H1 (cell line): ENCODE measurements around the gene PABPC1L. TPM values are rescaled to one million over a fixed set of nuclear protein-coding genes. Genes with fewer than 3 reads are reported as not detected.

ENCODE experiments used
- CTCF ChIA-PET: fragments of 300-600 bp; sonication (Branson Sonifier 250); formaldehyde crosslinking; loops from one replicate; lab custom pipeline; 2021; ENCODE audit not compliant: partially characterized antibody; lab: Charles Lee
- POLR2A ChIA-PET: fragments of 300-600 bp; sonication (Branson Sonifier 250); formaldehyde crosslinking; loops from one replicate; lab custom pipeline; 2021; ENCODE audit warnings: inconsistent platforms; ENCODE audit not compliant: partially characterized antibody; lab: Charles Lee
- DNase-seq, 2 experiments: peaks; one replicate each; pipeline versions ENCODE4 v3.0.0 to v3.0.0-alpha.2; 2010 to 2022; ENCODE audit warnings: low spot score in 2 of 2, low read depth in 1 of 2, mixed read lengths in 1 of 2
- FAIRE-seq: peaks from 2 replicates; lab custom pipeline; 2011; peaks lifted over from hg19 to GRCh38; lab: Jason Lieb, UNC
- H2AFZ ChIP-seq: 2 replicates; pipeline ENCODE4 v1.8.1; 2012; ENCODE audit warnings: low read length, inconsistent platforms
- H2AK5ac ChIP-seq: 2 replicates; pipeline ENCODE4 v1.6.1; 2013; ENCODE audit warnings: low read depth, low read length
- H2BK120ac ChIP-seq: replicated peaks from 2 replicates; pipeline ENCODE3; 2013; ENCODE audit warnings: low read depth, low read length, inconsistent platforms
- H2BK12ac ChIP-seq: 2 replicates; pipeline ENCODE4 v1.6.1; 2013; ENCODE audit warnings: low read depth, low read length
- H2BK15ac ChIP-seq: 2 replicates; pipeline ENCODE4 v1.6.1; 2013; ENCODE audit warnings: low read length
- H2BK20ac ChIP-seq: 2 replicates; pipeline ENCODE4 v1.6.1; 2013; ENCODE audit warnings: low read length
- H2BK5ac ChIP-seq: 2 replicates; pipeline ENCODE4 v1.6.1; 2013; ENCODE audit warnings: low read depth, low read length
- H3K14ac ChIP-seq: 2 replicates; pipeline ENCODE4 v1.6.1; 2013; ENCODE audit warnings: inconsistent platforms; ENCODE audit not compliant: insufficient read length
- H3K18ac ChIP-seq: 2 replicates; pipeline ENCODE4 v1.6.1; 2013; ENCODE audit warnings: low read length; ENCODE audit errors: extremely low read depth
- H3K23ac ChIP-seq: 2 replicates; pipeline ENCODE4 v1.6.1; 2013; ENCODE audit warnings: inconsistent platforms; ENCODE audit not compliant: insufficient read length
- H3K23me2 ChIP-seq: 2 replicates; pipeline ENCODE4 v1.6.1; 2013; ENCODE audit warnings: low read depth, low read length
- H3K27ac ChIP-seq: 2 replicates; pipeline ENCODE4 v1.6.1; 2011; ENCODE audit warnings: low read depth, low read length, inconsistent platforms
- H3K27me3 ChIP-seq, 4 experiments: replicated peaks in 1 of 4; 1 replicate in 1 of 4; 2 replicates in 3 of 4; pipeline versions ENCODE4 v1.6.1 to v1.8.1; 2011 to 2013; ENCODE audit warnings: low read length in 3 of 4, mild to moderate bottlenecking in 3 of 4, inconsistent platforms in 2 of 4, mixed read lengths in 2 of 4, moderate library complexity in 1 of 4; ENCODE audit not compliant: control insufficient read depth in 3 of 4, insufficient read depth in 3 of 4; ENCODE audit errors: extremely low read depth in 1 of 4
- H3K36me3 ChIP-seq, 4 experiments: 2 replicates each; pipeline versions ENCODE4 v1.6.1 to v1.8.1; 2011 to 2013; ENCODE audit warnings: mild to moderate bottlenecking in 4 of 4, low read length in 3 of 4, moderate library complexity in 2 of 4, control low read depth in 1 of 4, inconsistent platforms in 1 of 4; ENCODE audit not compliant: insufficient read depth in 4 of 4, control insufficient read depth in 2 of 4
- H3K4ac ChIP-seq: replicated peaks from 2 replicates; pipeline ENCODE3; 2013; ENCODE audit warnings: low read length, low read depth, mixed read lengths, inconsistent platforms; ENCODE audit not compliant: insufficient read length
- H3K4me1 ChIP-seq, 4 experiments: replicated peaks in 1 of 4; 1 replicate in 1 of 4; 2 replicates in 3 of 4; pipeline versions ENCODE4 v1.6.1 to v1.8.1; 2011 to 2013; ENCODE audit warnings: low read length in 3 of 4, inconsistent platforms in 2 of 4, mixed read lengths in 1 of 4; ENCODE audit not compliant: insufficient read depth in 4 of 4, control insufficient read depth in 3 of 4
- H3K4me2 ChIP-seq, 2 experiments: 2 replicates each; pipeline versions ENCODE4 v1.6.1 to v1.8.1; 2011 to 2013; ENCODE audit warnings: low read depth in 2 of 2, low read length in 2 of 2, control low read depth in 1 of 2, inconsistent platforms in 1 of 2, mild to moderate bottlenecking in 1 of 2; ENCODE audit not compliant: insufficient read depth in 1 of 2
- H3K4me3 ChIP-seq, 4 experiments: fragments of 200-600, 300-600 bp in 1 of 4; sonication (generic), shearing (Covaris generic), sonication (Bioruptor Twin) in 1 of 4; 2 replicates each; pipeline versions ENCODE4 v1.5.1 to v1.8.1; 2011 to 2016; ENCODE audit warnings: low read length in 4 of 4, low read depth in 3 of 4, control low read depth in 2 of 4, inconsistent platforms in 2 of 4, mild to moderate bottlenecking in 2 of 4, mixed read lengths in 1 of 4, moderate library complexity in 1 of 4; ENCODE audit not compliant: insufficient read depth in 2 of 4; ENCODE audit errors: extremely low read depth in 1 of 4
- H3K56ac ChIP-seq: replicated peaks from 2 replicates; pipeline ENCODE3; 2013; ENCODE audit warnings: low read depth, mild to moderate bottlenecking, mixed read lengths, low read length, inconsistent platforms; ENCODE audit not compliant: insufficient read length
- H3K79me1 ChIP-seq: 2 replicates; pipeline ENCODE4 v1.6.1; 2013; ENCODE audit warnings: low read depth, low read length, control low read depth
- H3K79me2 ChIP-seq, 2 experiments: 2 replicates each; pipeline versions ENCODE4 v1.6.1 to v1.8.1; 2012 to 2013; ENCODE audit warnings: low read length in 2 of 2, mild to moderate bottlenecking in 2 of 2, inconsistent platforms in 1 of 2; ENCODE audit not compliant: insufficient read depth in 2 of 2, control insufficient read depth in 1 of 2
- H3K9ac ChIP-seq, 4 experiments: replicated peaks in 1 of 4; 1 replicate in 1 of 4; 2 replicates in 3 of 4; pipeline versions ENCODE4 v1.6.1 to v1.8.1; 2011 to 2013; ENCODE audit warnings: low read depth in 3 of 4, low read length in 3 of 4, control low read depth in 2 of 4, mild to moderate bottlenecking in 2 of 4, moderate library complexity in 2 of 4, inconsistent platforms in 1 of 4; ENCODE audit errors: extremely low read depth in 1 of 4
- H3K9me3 ChIP-seq, 2 experiments: 2 replicates each; pipeline versions ENCODE4 v1.6.1 to v1.8.1; 2012 to 2013; ENCODE audit warnings: mild to moderate bottlenecking in 2 of 2, moderate library complexity in 2 of 2, control low read depth in 1 of 2, inconsistent platforms in 1 of 2, low read depth in 1 of 2, low read length in 1 of 2, mixed read lengths in 1 of 2; ENCODE audit not compliant: insufficient read depth in 2 of 2
- H4K20me1 ChIP-seq, 2 experiments: replicated peaks in 1 of 2; 2 replicates each; pipeline versions ENCODE3 to v1.8.1; 2011 to 2013; ENCODE audit warnings: inconsistent platforms in 2 of 2, low read length in 2 of 2, mild to moderate bottlenecking in 1 of 2; ENCODE audit not compliant: insufficient read depth in 2 of 2, control insufficient read depth in 1 of 2
- H4K5ac ChIP-seq: 2 replicates; pipeline ENCODE4 v1.6.1; 2013; ENCODE audit warnings: low read length, low read depth, mixed read lengths, inconsistent platforms; ENCODE audit not compliant: insufficient read length
- H4K8ac ChIP-seq: 2 replicates; pipeline ENCODE4 v1.8.0; 2013; ENCODE audit warnings: mild to moderate bottlenecking, moderate library complexity, low read length, inconsistent platforms; ENCODE audit not compliant: insufficient read depth; ENCODE audit errors: extremely low read depth
- H4K91ac ChIP-seq: replicated peaks from 2 replicates; pipeline ENCODE3; 2013; ENCODE audit warnings: low read length, mixed read lengths, inconsistent platforms; ENCODE audit not compliant: insufficient read length
- BACH1 ChIP-seq: IDR thresholded peaks from 2 replicates; pipeline ENCODE4 v1.6.1; 2012; ENCODE audit warnings: low read length, improper control_type of control experiment
- CBX5 ChIP-seq: fragments of 300-800, 300-1000 bp; sonication (generic); IDR thresholded peaks from 2 replicates; pipeline ENCODE4 v1.7.1; 2016; ENCODE audit warnings: antibody characterized with exemption, low read length, low read depth
- CBX8 ChIP-seq: fragments of 300-800, 300-1000 bp; sonication (generic); IDR thresholded peaks from 2 replicates; pipeline ENCODE4 v1.7.1; 2016; ENCODE audit warnings: low read depth, low read length, borderline replicate concordance
- FOSL1 ChIP-seq: IDR thresholded peaks from 2 replicates; pipeline ENCODE4 v1.6.1; 2011; ENCODE audit warnings: mild to moderate bottlenecking, low read depth, low read length, moderate library complexity; ENCODE audit not compliant: insufficient read depth
- HDAC2 ChIP-seq, 2 experiments: fragments of 300-600 bp in 1 of 2; sonication (generic) in 1 of 2; IDR thresholded peaks; 2 replicates each; pipeline ENCODE4 v1.6.1; 2011 to 2012; ENCODE audit warnings: low read depth in 2 of 2, low read length in 2 of 2, mild to moderate bottlenecking in 2 of 2, moderate library complexity in 2 of 2, borderline replicate concordance in 1 of 2, inconsistent platforms in 1 of 2
- KDM5A ChIP-seq: fragments of 200-600 bp; IDR thresholded peaks from 2 replicates; pipeline ENCODE4 v1.7.1; 2012; ENCODE audit warnings: mild to moderate bottlenecking, low read length, inconsistent platforms, mixed read lengths
- POLR2AphosphoS5 ChIP-seq: IDR thresholded peaks from 2 replicates; pipeline ENCODE4 v1.6.1; 2011; ENCODE audit warnings: low read depth, low read length
- SIN3A ChIP-seq, 2 experiments: IDR thresholded peaks in 1 of 2; conservative IDR thresholded peaks in 1 of 2; 2 replicates each; pipeline ENCODE4 v1.6.1; 2011 to 2012; ENCODE audit warnings: low read length in 2 of 2, improper control_type of control experiment in 1 of 2, low read depth in 1 of 2, mild to moderate bottlenecking in 1 of 2
- SP4 ChIP-seq: IDR thresholded peaks from 2 replicates; pipeline ENCODE4 v1.6.1; 2012; ENCODE audit warnings: low read length, inconsistent platforms
- TAF7 ChIP-seq: optimal IDR thresholded peaks from 2 replicates; pipeline ENCODE3; 2011; ENCODE audit warnings: low read depth, mild to moderate bottlenecking, inconsistent platforms, low read length, moderate library complexity, borderline replicate concordance
- WGBS, 2 experiments: shearing (Covaris generic) in 1 of 2; methylation state at CpG; one replicate each; pipeline versions ENCODE4 v1.1.6 to v1.1.7; 2013 to 2015; ENCODE audit warnings: low lambda C conversion rate in 2 of 2, mixed read lengths in 2 of 2, inconsistent platforms in 1 of 2, low coverage in 1 of 2, missing lambda C conversion rate in 1 of 2; ENCODE audit not compliant: insufficient replicate concordance in 2 of 2, insufficient coverage in 1 of 2, insufficient read length in 1 of 2; ENCODE audit errors: extremely low coverage in 1 of 2, missing lambda C conversion rate in 1 of 2; 5-methylcytosine and 5-hydroxymethylcytosine counted together
- polyA plus RNA-seq, 7 experiments: library from polyadenylated mRNA; depleted of rRNA in 3 of 7; stranded (reverse) in 5 of 7; unstranded in 2 of 7; fragments of >200 nt in 5 of 7; fragments of 200-250 nt in 2 of 7; gene quantifications; 1 replicate in 5 of 7; 2 replicates in 1 of 7; 4 replicates in 1 of 7; pipeline versions ENCODE4 v1.2.1 to v1.2.3, GENCODE V29; 2011 to 2013; ENCODE audit warnings: missing spikeins in 2 of 7, mixed read lengths in 2 of 7
- total RNA-seq: library from RNA; stranded (reverse); fragmentation: NEBNext Ultra II Directional; extraction: Animal tissue kit (Norgen Biotek cat#: 25700); gene quantifications from 2 replicates; pipeline ENCODE4 v1.2.1, GENCODE V29; 2021

The PABPC1L gene
- total and polyA plus RNA-seq, 2 of the 8 experiments (the other 6 are each of a cell fraction or from before 2014, with no cell fraction given) = 61.1 to 108 TPM

DNA sequence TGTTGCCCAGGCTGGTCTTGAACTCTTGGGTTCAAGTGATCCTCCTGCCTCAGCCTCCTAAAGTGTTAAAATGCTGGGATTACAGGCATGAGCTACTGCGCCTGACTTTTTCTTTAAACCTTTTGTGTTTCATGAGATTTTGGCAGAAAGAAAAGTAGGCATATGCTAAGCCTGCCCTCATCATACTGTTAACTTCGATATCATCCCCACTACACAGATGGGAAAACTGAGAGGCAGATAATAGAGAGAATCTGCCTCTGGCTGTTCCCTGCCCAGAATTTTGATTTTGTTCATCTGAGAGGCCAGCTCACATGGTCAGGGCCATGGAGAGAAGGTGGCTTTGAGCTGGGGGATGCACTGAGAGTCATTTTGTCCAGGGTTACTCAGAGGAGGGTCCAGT lies 7.5 kb downstream of the PABPC1L start:
- Histone ChIP-seq H3K27ac (no peak overlapping the region), H3K14ac (no peak overlapping the region), H3K18ac (no peak overlapping the region), H3K23me2 (no peaks in the 10 kb centered on the region), H3K79me2 (0 out of 4 replicates have a peak, but pooled peaks cover 0 to 6% of the 10 kb centered on the region in 2 experiments), H3K4me3 (no peak overlapping the region), H3K79me1 (peaks cover 4% of the 10 kb centered on the region), H3K4me2 (no peak overlapping the region), H2BK12ac (no peak overlapping the region), H3K4me1 (no peaks in the 10 kb centered on the region; a peak in 1 of 7 replicates), H3K56ac (no peak overlapping the region), H2BK120ac (no peak overlapping the region), H2AK5ac (no peak overlapping the region), H4K91ac (no peak overlapping the region), H3K9ac (no peak overlapping the region), H3K9me3 (no peaks in the 10 kb centered on the region), H4K20me1 (peaks cover 2% of the 10 kb centered on the region in 2 experiments), H3K23ac (no peak overlapping the region), H3K4ac (no peak overlapping the region)
- WGBS, 2 experiments = 95% methylated on average over 2 of the region's 2 CpGs; no CpG with 5 or more reads in 1 of the 2 experiments
- DNase-seq = no peak
- no peak for FAIRE-seq
- CTCF ChIA-PET = interaction anchor here (1.2 kb wide), 1 partner anchor 17 kb away, joined by 4 read pairs; no protein-coding TSS in a partner anchor
- no peak for TF ChIP-seq BACH1
- no peak for TF ChIP-seq POLR2AphosphoS5
- TF ChIP-seq HDAC2 (IDR thresholded peaks at IDR 0.05; ENCODE audit: borderline replicate concordance in 1 of 2, low read depth in 2 of 2, low read length in 2 of 2) = no peak
- TF ChIP-seq SP4 = no peak
- no peak for TF ChIP-seq TAF7
- no peak for TF ChIP-seq CBX8
- TF ChIP-seq FOSL1 = no peak
- no peak for TF ChIP-seq KDM5A
- TF ChIP-seq CBX5 = no peak
- no peak for TF ChIP-seq SIN3A (conservative IDR thresholded peaks at IDR 0.05 in 1 of 2, IDR thresholded peaks at IDR 0.05 in 1 of 2; ENCODE audit: low read depth in 1 of 2, low read length in 2 of 2)
- TF ChIP-seq, all 59 proteins: peak for 0
- no peak overlapping the region for H2BK15ac ChIP-seq
- POLR2A ChIA-PET = interaction anchor here (0.9 to 1.4 kb wide), 5 partner anchors 8 to 32 kb away, joined by 3 to 6 read pairs (median 3); partner anchors contain the start of gene YWHAB
- peaks cover 14 to 71% (median 38%) of the 10 kb centered on the region in 4 experiments for H3K36me3 ChIP-seq
- no peak overlapping the region for H2BK20ac ChIP-seq
- H3K27me3 ChIP-seq = no peaks in the 10 kb centered on the region
- H2AFZ ChIP-seq = no peak overlapping the region
- H4K8ac ChIP-seq = no peak overlapping the region
- H2BK5ac ChIP-seq = no peak overlapping the region
- no peak overlapping the region for H4K5ac ChIP-seq
